NK-92 treated with Interleukin-12 subunit alpha and Interleukin-12 subunit beta, amount 100 ng/mL, for 24 hours (cell line): Measurements from ENCODE around the gene RBMS3.
"Not testable (repeated sequence)": the region's sequence is repeated elsewhere in the genome, so short reads cannot be mapped to it uniquely, and the experiment has no call there.

Experiments used
- DNase-seq: peaks from one replicate; lab custom pipeline; 2025; lab: John Stamatoyannopoulos, UW

The RBMS3 gene

DNA sequence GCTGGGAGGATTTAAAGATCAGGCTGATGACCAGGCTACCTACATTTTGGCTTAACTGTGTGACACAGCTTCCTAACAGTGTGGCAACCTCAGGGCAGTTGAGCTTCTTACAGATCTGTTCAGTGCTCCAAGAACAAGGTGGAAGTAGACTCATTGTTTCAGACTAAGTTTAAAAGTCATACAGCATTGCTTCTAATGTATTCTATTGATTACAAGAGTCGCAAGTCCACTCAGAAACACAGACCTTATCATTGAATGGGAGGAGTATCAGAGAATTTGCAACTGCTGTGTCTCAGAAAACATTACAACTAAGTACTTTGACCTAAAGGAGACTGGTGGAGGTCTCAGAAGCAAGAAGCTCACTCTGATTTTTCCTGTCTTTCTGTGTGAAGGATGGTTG, 746.0 kb downstream of the RBMS3 start:
- DNase-seq = no peak

DNA sequence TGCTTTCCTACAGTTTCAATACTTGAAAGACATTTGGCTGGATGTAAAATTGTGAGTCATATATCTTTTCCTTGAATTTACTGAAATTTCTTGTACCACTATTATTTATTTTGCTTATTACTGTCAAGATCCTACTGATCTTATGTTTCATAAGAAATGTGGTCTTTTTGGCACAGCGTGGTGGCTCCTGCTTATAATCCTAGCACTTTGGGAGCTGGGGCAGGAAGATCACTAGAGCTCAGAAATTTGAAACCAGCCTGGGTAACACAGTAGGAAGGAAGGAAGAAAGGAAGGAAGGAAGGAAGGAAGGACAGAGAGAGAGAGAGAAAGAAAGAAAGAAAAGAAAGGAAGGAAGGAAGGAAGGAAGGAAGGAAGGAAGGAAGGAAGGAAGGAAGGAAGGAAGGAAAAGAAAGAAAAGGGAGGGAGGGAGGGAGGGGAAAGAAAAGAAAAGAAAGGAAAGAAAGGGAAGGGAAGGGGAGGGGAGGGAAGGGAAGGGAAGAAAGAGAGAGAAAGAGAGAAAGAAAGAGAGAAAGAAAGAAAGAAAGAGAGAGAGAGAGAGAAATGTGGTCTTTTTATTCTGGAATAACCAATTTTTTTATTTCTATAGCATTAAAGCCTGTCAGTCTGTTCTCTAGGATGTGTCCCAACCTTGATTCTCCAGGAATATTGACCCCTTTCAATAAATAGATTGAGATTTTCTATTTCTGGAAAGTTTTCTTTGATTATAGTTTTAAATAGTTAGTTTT, 753.5 kb downstream of the RBMS3 start:
- DNase-seq = no peak

DNA sequence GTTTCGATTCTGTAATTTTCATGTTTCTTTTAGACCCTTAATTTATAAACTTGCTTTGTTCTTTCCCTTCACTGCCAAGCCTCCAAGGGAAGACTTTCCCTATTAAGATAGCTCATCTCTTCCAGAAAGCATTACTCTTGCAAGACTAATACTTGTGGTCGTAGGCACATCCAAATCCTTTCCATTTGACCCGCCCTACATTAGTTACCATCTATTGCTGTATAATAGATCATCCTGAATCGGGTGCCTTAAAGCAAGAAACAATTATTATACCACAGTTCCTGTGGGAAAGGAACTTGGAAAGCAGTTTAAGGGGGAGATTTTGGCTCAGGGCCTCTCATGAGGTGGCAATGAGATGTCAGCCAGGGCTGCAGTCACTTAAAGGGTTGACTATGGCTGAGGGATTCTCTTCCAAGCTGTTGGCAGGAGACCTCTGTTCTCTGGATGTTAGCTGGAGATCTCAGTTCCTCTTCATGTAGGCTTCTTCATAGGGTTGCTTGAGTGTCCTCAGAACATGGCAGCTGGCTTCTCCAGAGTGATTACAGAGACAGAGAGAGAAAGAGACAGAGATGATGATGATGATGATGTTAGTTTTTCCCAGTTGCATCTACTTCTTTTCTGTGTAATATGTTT, 755.2 kb downstream of the RBMS3 start:
- no peak for DNase-seq

DNA sequence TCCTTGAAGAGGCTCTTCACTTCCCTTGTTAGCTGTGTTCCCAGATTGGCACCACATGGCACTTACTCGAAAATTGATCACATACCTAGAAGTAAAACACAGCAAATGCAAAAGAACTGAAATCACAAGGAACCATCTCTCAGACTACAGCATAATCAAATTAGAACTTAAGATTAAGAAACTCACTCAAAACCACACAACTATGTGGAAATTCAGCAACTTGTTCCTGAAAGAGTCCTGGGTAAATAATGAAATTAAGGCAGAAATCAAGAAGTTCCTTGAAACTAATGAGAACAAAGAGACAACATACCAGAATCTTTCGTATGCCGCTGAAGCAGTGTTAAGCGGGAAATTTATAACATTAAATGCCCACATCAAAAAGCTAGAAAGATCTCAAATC, 759.3 kb downstream of the RBMS3 start:
- DNase-seq = no peak

DNA sequence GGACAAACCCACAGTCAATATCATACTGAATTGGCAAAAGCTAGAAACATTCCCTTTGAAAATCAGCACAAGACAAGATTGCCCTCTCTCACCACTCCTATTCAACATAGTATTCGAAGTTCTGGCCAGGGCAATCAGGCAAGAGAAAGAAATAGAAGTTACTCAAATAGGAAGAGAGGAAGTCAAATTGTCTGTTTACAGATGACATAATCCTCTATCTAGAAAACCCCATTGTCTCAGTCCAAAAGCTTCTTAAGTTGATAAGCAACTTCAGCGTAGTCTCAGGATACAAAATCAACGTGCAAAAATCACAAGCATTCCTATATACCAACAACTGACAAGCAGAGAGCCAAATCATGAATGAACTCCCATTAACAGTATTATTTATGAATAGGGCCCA, 760.6 kb downstream of the RBMS3 start:
- not testable (repeated sequence) for DNase-seq

DNA sequence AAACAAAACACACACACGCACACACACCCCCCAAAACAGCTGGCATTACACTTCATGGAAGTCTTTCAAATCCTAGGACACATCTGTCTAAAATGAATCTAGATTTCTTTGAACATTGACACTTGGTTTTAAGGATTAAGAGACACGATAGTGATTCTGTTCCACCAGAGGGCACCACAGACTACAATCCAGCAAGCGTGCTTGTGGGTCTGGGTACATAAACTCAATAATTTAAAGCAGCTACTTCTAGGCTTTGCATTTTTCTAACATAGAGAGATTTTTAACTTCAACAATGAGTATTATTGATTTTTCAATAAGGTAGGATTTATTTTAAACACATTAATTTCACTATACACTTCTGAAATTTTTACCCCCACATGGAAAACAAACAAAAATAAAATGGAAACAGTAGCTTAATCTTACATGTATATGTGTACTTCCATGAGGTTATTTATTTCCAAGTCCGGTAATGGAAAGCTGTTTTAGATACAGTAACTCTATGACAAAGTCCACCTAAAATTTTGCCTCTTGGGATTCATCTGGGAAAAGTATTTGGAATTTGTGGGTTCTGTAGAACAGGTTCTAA, 761.5 kb downstream of the RBMS3 start:
- peak; percentile 22 for DNase-seq

DNA sequence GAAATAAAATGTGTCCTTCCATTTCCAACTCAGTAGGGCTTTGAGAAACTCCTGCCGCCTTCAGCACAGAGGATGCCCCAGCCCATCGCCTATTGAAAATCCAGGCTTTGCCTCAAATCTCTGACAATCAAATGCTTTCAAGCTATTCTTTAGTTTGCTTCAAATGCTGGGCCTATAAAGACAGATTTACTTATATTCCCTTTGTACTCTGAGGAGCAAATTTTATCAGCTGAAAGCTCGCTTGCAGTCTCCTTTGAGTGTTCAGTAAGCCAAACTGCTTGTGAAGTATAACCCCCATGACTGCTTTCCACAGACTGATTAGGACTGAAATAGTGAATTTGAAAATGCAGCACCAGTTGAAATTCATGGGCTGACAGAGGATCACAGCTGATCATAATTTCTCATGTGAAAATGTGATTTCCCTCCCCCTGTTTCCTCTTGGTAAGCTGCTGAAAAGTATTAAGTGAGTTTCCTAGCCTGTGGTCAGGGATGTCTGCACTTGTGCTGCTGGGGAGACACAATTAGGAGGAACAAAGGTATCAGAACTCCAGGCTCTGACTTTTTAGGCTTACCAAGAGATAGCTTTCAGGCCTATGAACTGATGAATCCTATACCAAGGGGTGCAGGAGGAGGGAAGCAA, 762.2 kb downstream of the RBMS3 start:
- DNase-seq = no peak

DNA sequence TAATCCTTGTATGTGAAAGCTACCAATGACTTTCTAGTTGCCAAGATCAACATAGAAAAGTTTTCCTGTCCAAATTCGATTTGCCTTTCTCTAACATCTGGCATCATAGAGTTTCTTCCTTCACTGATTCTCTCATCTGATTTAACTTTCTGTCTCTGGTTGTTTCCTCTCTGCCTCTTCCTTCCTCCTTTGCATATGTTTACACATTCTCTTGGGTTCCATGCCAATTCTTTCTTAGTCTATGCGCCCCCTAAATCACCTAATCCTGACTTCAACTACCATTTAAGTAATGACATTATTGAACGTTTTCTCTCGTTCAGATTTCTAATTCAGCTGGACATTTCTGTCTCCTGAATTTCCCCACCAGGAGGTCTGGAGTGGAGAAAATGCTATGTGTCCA, 763.6 kb downstream of the RBMS3 start:
- no peak for DNase-seq

DNA sequence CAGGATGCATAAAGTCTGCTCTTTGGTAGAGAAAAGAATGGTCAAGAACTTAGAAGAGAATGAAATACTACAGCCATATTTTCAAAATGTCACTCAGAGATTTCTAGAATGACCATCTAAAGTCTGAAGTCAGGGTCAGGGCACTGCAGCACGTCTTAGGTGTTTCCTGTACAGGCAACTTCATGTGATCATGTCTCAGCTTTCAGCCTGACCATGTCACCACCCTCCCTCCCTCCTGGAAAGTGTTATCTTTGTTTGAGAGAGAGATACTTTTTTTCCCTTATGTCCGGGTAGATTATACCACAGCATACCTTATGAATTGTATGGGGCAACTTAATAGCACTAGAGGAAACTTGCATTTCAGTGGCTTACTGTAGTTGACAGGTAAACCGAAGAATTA, 767.6 kb downstream of the RBMS3 start:
- DNase-seq = no peak

DNA sequence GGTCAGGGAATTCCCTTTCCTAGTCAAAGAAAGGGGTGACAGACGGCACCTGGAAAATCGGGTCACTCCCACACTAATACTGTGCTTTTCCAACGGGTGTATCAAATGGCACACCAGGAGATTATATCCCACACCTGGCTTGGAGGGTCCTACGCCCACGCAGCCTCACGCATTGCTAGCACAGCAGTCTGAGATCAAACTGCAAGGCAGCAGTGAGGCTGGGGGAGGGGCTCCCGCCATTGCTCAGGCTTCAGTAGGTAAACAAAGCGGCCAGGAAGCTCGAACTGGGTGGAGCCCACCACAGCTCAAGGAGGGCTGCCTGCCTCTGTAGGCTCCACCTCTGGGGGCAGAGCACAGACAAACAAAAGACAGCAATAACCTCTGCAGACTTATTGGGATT, 769.2 kb downstream of the RBMS3 start:
- not testable (repeated sequence) for DNase-seq

DNA sequence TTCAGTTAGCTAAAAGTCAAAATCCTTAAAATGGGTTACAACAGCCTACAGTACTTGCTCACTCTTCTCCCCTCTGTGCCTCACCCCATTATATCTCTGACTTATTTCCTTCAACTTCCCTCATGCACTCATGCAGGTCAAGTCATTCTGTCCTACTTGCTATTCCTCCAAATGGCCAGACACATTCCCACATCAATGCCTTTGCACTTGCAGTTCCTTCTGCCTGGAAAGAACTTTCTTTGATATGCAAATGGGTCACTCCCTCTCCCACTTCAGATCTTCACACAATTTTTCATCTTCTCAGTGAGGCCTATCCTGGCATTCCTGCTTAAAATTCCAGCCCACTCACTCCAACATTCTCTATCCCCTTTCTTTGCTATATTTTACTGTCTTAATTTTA, 778.4 kb downstream of the RBMS3 start:
- no peak for DNase-seq
